ENCODE measurements around the gene ZBTB7C.

Gene ZBTB7C

DNA sequence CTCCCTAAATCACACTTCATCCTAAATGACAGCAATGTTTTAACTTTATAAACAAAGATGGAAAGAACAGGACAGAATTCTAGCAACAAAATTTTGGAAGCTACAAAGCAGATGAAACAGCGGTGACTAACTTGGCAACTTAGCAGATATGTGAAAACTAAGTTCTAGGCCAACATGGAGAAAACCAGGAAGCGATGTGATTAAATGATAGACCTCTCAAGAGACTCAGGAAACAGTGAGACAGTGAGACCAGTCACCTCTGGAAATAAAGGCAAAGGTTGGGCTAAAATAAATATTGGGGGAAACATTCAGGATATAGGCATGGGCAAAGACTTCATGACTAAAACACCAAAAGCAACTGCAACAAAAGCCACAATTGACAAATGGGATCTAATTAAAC lies 24.4 kb upstream of the ZBTB7C start:
- TF ChIP-seq CTCF (conservative IDR thresholded peaks at IDR 0.05; ENCODE audit: low read depth, low read length), result no peak
- DNase-seq (ENCODE audit: low read depth), result no peak
- H3K4me3 ChIP-seq (ENCODE audit: low read length), result no peak overlapping the region

DNA sequence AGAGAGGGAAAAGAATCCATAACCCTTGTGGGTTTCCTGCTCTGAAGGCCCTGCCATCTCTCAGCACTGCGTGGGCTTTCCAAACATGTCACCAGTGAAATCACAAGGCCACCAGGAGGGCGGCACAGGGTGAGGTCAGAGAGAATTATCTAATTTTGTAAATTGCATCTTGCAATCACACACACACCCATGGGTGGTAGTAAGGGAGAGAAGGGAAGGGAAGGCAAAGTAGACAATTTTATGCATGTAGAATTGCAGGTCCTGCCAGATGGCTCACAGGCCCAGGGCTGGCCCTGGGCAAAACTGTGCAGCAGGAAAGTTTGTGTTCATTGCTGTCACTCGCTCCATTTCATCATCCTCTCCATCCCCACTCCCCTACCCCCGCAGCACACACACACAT lies 21.0 kb upstream of the ZBTB7C start:
- no peak for DNase-seq (ENCODE audit: low read depth)
- H3K4me3 ChIP-seq (ENCODE audit: low read length), result no peak overlapping the region
- TF ChIP-seq CTCF (conservative IDR thresholded peaks at IDR 0.05; ENCODE audit: low read depth, low read length), result no peak

DNA sequence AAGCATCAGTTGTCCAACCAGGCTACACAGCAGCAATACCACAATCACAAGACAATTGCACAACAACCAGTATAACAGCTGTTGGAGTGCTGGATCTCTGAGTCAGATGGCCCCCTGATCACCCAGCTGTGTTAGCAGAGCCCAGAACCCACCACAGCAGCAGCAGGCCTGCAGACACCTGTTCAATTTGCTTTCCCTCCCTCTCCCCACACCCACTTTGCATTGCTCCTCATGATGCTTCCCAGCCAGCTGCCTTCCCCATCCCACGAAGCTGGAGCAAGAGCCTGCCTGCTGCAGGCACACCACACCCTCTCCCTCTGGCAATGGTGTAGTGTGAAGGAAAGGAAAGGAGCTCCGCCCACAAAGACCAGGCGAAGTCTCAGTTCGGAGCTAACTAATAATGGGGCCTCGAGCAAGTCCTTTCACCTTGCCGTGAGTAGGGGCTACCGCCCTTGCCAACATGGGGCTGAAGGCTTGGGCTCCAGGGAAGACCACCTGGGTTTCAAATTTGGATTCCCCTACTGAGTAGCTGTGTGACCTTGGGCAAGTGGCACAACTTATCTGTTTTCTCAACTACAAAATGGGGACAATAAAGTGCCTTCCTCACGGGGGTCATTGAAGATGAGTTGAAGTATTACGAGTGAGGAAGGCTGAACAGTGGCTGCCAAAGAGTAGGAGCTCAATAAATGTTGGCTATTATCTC lies 19.4 kb upstream of the ZBTB7C start:
- no peak for DNase-seq (ENCODE audit: low read depth)
- no peak for TF ChIP-seq CTCF (conservative IDR thresholded peaks at IDR 0.05; ENCODE audit: low read depth, low read length)
- no peak overlapping the region for H3K4me3 ChIP-seq (ENCODE audit: low read length)

DNA sequence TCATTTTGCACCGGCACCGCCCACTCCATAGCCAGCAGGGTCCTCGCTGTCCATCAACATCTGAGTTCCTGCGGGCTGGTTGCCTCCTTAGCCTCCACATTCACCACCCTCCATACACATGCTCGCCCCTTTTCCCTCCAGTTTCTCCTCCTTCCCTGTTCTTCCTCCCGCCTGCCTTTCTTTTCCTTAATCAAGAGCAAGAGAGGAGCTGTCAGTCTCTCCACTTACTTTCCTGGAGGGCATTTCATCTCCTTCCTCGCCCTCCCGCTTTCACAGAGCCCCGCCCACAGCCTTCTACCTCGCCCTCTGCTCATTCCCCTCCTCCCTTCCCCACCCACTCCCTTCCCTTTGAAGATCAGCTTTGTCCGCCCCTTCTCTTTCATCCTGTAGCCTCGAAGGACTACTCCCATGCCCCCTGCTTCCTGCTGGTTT lies 13.8 kb upstream of the ZBTB7C start:
- DNase-seq (ENCODE audit: low read depth), result no peak
- TF ChIP-seq CTCF (conservative IDR thresholded peaks at IDR 0.05; ENCODE audit: low read depth, low read length), result no peak

DNA sequence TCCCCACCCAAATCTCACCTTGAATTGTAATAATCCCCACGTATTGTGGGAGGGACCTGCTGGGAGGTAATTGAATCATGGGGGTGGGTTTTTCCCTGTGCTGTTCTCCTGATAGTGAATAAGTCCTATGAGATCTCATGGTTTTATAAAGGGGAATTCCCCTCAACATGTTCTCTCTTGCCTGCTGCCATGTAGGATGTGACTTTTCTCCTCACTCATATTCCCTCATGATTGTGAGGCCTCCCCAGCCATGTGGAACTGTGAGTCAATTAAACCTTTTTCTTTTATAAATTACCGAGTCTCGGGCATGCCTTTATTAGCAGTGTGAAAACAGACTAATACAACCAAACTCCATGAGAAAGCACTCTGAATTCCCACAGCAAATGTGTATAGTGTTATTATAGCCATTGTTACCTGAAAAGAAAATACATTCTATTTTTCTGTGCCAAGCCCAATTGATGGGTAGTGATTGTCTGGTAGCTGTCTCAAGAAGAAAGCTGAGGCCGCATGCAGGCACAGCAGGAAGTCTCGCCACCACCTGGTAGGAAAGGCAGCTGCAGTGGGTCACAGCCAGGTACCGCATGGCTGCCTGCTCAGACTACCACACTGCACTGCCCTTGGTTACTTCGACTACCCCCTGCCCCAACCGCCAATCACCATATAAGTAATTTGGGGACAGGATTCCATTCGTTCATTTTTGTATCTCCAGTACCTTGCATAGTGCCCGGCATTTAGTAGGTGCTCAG lies 10.3 kb upstream of the ZBTB7C start:
- H3K4me3 ChIP-seq (ENCODE audit: low read length), result no peak overlapping the region
- no peak for DNase-seq (ENCODE audit: low read depth)
- peak; percentile 18 for TF ChIP-seq CTCF (conservative IDR thresholded peaks at IDR 0.05; ENCODE audit: low read depth, low read length)

More for the DNA sequence above, 13.8 kb upstream of the ZBTB7C start:
- no peak overlapping the region for H3K4me3 ChIP-seq (ENCODE audit: low read length)

GRCh38 chr18:48418539-48419276 lies 9.5 kb upstream of the ZBTB7C start:
- DNase-seq (ENCODE audit: low read depth), result no peak
- no peak overlapping the region for H3K4me3 ChIP-seq (ENCODE audit: low read length)
- no peak for TF ChIP-seq CTCF (conservative IDR thresholded peaks at IDR 0.05; ENCODE audit: low read depth, low read length)
